ENCODE results near the gene SNX18. TPM values are rescaled to one million over a fixed set of nuclear protein-coding genes. Genes with fewer than 3 reads are reported as not detected.

The SNX18 gene, protein sequence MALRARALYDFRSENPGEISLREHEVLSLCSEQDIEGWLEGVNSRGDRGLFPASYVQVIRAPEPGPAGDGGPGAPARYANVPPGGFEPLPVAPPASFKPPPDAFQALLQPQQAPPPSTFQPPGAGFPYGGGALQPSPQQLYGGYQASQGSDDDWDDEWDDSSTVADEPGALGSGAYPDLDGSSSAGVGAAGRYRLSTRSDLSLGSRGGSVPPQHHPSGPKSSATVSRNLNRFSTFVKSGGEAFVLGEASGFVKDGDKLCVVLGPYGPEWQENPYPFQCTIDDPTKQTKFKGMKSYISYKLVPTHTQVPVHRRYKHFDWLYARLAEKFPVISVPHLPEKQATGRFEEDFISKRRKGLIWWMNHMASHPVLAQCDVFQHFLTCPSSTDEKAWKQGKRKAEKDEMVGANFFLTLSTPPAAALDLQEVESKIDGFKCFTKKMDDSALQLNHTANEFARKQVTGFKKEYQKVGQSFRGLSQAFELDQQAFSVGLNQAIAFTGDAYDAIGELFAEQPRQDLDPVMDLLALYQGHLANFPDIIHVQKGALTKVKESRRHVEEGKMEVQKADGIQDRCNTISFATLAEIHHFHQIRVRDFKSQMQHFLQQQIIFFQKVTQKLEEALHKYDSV
- total RNA-seq, result 59.2 and 63.4 TPM in 2 replicates

DNA sequence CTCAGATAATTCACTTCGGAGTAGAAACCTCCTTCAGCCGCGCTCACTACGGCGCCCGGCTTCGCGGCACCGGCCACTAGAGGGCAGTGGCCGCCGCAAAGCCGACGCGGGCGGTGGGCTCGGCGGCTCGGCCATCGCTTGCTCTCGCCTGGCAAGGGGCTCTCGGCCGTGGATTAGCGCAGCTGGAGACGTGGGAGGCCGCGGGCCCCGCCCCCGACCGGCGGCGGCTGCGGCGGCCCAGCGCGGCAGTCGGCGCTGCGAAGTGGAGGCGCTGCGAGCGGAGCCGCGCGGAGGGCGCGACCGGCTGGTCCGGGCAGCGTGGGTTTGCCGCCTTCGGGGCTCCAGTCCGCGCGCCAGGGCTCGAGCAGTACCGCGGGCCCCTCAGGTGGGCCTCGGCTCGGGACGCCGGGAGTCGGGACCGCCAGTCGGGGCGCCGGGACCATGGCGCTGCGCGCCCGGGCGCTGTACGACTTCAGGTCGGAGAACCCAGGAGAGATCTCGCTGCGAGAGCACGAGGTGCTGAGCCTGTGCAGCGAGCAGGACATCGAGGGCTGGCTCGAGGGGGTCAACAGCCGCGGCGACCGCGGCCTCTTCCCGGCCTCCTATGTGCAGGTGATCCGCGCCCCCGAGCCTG, at the start of gene SNX18:
TSS of gene SNX18 (plus strand) at position 248 of the 634 bp plus-strand sequence. CDS start at position 442, 194 bp downstream.
- ATAC-seq (ENCODE audit: low read depth) (peak; percentile 88), DNase-seq (peak; percentile 92)
- peak within 1 kb of the TSS; percentile 50 for H3K27ac Mint-ChIP-seq
- intact Hi-C loops (cut with micrococcal nuclease), result loop anchor here (1.0 to 10.0 kb wide), 14 partner anchors 75 to 1720 kb away; partner anchors contain the start of genes ARL15, CDC20B and SLC38A9
- CTCF ChIA-PET, result interaction anchor here (0.6 to 6.8 kb wide), 37 partner anchors 12 to 642 kb away, joined by 3 to 160 read pairs (median 4); partner anchors contain the start of gene GPX8
- peaks cover 30% of the 10 kb centered on the region for H3K36me3 Mint-ChIP-seq (ENCODE audit: low read depth)
- peaks cover 25% of the 10 kb centered on the region for H3K4me1 Mint-ChIP-seq
- H3K9me3 Mint-ChIP-seq, result no peaks in the 10 kb centered on the region
- H3K27me3 Mint-ChIP-seq, result no peaks in the 10 kb centered on the region
- TF ChIP-seq, protein P1, sequence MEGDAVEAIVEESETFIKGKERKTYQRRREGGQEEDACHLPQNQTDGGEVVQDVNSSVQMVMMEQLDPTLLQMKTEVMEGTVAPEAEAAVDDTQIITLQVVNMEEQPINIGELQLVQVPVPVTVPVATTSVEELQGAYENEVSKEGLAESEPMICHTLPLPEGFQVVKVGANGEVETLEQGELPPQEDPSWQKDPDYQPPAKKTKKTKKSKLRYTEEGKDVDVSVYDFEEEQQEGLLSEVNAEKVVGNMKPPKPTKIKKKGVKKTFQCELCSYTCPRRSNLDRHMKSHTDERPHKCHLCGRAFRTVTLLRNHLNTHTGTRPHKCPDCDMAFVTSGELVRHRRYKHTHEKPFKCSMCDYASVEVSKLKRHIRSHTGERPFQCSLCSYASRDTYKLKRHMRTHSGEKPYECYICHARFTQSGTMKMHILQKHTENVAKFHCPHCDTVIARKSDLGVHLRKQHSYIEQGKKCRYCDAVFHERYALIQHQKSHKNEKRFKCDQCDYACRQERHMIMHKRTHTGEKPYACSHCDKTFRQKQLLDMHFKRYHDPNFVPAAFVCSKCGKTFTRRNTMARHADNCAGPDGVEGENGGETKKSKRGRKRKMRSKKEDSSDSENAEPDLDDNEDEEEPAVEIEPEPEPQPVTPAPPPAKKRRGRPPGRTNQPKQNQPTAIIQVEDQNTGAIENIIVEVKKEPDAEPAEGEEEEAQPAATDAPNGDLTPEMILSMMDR (IDR thresholded peaks at IDR 0.05), result peak; percentile 60
- POLR2A ChIA-PET, result interaction anchor here (0.6 to 3.6 kb wide), 11 partner anchors 29 to 354 kb away, joined by 3 to 26 read pairs (median 5); no protein-coding TSS in a partner anchor
- H3K4me3 Mint-ChIP-seq, result peak within 1 kb of the TSS; percentile 86

DNA sequence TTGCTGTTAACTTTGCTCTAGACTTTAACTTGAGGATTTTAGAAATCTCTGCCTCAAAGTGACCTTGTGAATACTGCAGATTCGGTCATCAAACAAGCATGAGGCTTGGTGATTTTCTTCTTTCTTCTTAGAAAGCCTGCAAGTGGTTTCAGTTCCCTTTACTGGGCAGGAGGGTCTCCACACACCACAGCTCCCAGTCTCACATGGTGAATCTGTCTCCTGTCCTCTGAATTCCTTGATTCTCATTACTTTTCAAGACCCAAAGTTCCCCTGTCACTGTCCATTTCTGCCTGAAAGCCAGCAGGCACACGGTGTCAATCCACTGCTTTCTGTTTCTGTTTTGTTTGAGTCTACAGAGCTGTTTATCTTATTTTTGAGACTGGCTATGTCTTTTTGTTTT, 47.9 kb upstream of the SNX18 start:
- no peak for DNase-seq
- ATAC-seq (ENCODE audit: low read depth), result peak; percentile 64
- no peaks in the 10 kb centered on the region for H3K9me3 Mint-ChIP-seq
- H3K36me3 Mint-ChIP-seq (ENCODE audit: low read depth), result no peaks in the 10 kb centered on the region
- intact Hi-C loops (cut with micrococcal nuclease), result no loop called here
- peaks cover 6% of the 10 kb centered on the region for H3K27me3 Mint-ChIP-seq
- no peak overlapping the region for H3K27ac Mint-ChIP-seq
- peak overlapping the region; percentile 33 for H3K4me3 Mint-ChIP-seq
- TF ChIP-seq, protein P1 (IDR thresholded peaks at IDR 0.05), result no peak
- ChIA-PET POLR2A (no interaction called here), CTCF (interaction anchor here (1.4 kb wide), 1 partner anchor 398 kb away, joined by 4 read pairs; no protein-coding TSS in a partner anchor)
- peaks cover 10% of the 10 kb centered on the region for H3K4me1 Mint-ChIP-seq

DNA sequence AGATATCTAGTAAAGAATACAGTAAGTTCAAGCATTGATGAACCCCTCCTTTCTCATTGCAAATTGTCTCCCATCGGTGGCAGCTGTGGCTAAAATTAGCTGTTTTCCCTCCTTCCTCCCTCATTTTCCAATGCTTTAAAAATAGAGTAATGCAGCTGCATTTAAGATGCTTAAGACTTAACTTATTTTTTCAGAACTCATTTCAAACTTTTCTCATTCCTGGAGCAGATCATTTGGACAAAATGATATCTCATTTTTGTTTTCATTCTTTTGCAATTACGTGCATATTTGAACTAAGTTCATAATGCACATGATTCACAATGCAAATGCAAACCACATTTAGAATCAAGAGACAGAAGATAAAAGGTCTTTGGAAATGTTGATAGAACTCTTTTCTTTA, 47.4 kb upstream of the SNX18 start:
- H3K4me3 Mint-ChIP-seq, result no peak overlapping the region
- ChIA-PET CTCF (interaction anchor here (1.4 to 2.5 kb wide), 2 partner anchors 20 to 397 kb away, joined by 4 to 7 read pairs; no protein-coding TSS in a partner anchor), POLR2A (no interaction called here)
- no peaks in the 10 kb centered on the region for H3K9me3 Mint-ChIP-seq
- TF ChIP-seq, protein P1 (IDR thresholded peaks at IDR 0.05), result no peak
- ATAC-seq (ENCODE audit: low read depth) (no peak), DNase-seq (no peak)
- peaks cover 6% of the 10 kb centered on the region for H3K27me3 Mint-ChIP-seq
- peaks cover 10% of the 10 kb centered on the region for H3K4me1 Mint-ChIP-seq
- H3K27ac Mint-ChIP-seq, result no peak overlapping the region
- H3K36me3 Mint-ChIP-seq (ENCODE audit: low read depth), result no peaks in the 10 kb centered on the region
- intact Hi-C loops (cut with micrococcal nuclease), result no loop called here

DNA sequence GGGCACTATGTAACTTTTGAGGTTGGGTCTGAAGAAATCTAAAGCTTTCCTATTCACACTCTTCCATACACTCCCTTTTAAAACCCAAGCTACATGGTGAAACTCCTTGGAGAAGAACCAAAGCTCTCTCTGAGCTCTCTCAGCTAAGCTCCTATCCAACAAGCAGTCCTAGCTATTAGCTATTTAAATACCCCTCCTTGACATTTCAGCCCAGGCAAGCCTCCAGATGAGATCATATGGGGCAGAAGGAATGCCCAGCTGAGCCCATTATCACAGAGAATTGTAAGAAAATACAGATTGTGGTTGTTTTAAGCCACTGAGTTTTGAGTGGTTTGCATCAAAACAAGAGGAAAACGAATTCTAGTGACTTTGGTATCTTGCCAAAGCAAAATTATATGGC, 46.9 kb upstream of the SNX18 start:
- Mint-ChIP-seq H3K36me3 (ENCODE audit: low read depth) (no peaks in the 10 kb centered on the region), H3K4me1 (peaks cover 10% of the 10 kb centered on the region), H3K4me3 (no peak overlapping the region), H3K27me3 (peaks cover 6% of the 10 kb centered on the region), H3K9me3 (no peaks in the 10 kb centered on the region), H3K27ac (no peak overlapping the region)
- DNase-seq (no peak), ATAC-seq (ENCODE audit: low read depth) (no peak)
- POLR2A ChIA-PET, result no interaction called here
- CTCF ChIA-PET, result interaction anchor here (1.4 to 2.5 kb wide), 2 partner anchors 19 to 397 kb away, joined by 4 to 7 read pairs; no protein-coding TSS in a partner anchor
- intact Hi-C loops (cut with micrococcal nuclease), result no loop called here
- TF ChIP-seq, protein P1 (IDR thresholded peaks at IDR 0.05), result no peak
